ENCODE measurements around the gene NTF3.

Gene NTF3

DNA sequence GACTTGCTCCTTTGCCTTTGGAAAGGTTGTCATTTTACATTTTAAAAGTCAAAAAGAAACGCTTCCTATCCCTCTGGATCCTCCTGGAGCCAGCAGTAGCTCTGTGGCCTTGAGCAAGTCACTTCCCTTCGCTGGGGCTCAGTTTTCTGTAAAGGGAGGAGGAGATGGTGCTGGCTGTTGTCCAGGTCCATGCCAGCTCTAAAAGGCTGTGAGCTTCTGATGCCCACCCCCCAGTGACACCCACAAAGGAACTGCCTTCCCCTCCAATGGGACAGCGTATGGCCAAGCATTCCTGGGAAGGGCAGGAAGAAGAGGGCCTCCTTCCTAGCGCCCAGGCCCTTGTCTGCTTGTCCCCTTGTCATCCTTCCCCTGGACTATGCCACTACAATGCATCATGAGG lies 81.5 kb downstream of the NTF3 start:
- no peak for TF ChIP-seq CTCF (IDR thresholded peaks at IDR 0.05; ENCODE audit: low read length, missing control alignments)
- H3K4me3 ChIP-seq (replicated peaks; ENCODE audit: low read depth, low read length), result no peak overlapping the region
- DNase-seq (ENCODE audit: low read depth), result no peak

- no peak for TF ChIP-seq CTCF (IDR thresholded peaks at IDR 0.05; ENCODE audit: low read length, missing control alignments)
- DNase-seq (ENCODE audit: low read depth), result no peak
- H3K4me3 ChIP-seq (replicated peaks; ENCODE audit: low read depth, low read length), result no peak overlapping the region
Observed at GRCh38 chr12:5514016-5514415, 82.1 kb downstream of the NTF3 start.

GRCh38 chr12:5514545-5514944 lies 82.6 kb downstream of the NTF3 start:
- DNase-seq (ENCODE audit: low read depth), result no peak
- no peak overlapping the region for H3K4me3 ChIP-seq (replicated peaks; ENCODE audit: low read depth, low read length)
- no peak for TF ChIP-seq CTCF (IDR thresholded peaks at IDR 0.05; ENCODE audit: low read length, missing control alignments)

GRCh38 chr12:5515458-5515857 lies 83.5 kb downstream of the NTF3 start:
- H3K4me3 ChIP-seq (replicated peaks; ENCODE audit: low read depth, low read length), result no peak overlapping the region
- TF ChIP-seq CTCF (IDR thresholded peaks at IDR 0.05; ENCODE audit: low read length, missing control alignments), result no peak
- DNase-seq (ENCODE audit: low read depth), result no peak

DNA sequence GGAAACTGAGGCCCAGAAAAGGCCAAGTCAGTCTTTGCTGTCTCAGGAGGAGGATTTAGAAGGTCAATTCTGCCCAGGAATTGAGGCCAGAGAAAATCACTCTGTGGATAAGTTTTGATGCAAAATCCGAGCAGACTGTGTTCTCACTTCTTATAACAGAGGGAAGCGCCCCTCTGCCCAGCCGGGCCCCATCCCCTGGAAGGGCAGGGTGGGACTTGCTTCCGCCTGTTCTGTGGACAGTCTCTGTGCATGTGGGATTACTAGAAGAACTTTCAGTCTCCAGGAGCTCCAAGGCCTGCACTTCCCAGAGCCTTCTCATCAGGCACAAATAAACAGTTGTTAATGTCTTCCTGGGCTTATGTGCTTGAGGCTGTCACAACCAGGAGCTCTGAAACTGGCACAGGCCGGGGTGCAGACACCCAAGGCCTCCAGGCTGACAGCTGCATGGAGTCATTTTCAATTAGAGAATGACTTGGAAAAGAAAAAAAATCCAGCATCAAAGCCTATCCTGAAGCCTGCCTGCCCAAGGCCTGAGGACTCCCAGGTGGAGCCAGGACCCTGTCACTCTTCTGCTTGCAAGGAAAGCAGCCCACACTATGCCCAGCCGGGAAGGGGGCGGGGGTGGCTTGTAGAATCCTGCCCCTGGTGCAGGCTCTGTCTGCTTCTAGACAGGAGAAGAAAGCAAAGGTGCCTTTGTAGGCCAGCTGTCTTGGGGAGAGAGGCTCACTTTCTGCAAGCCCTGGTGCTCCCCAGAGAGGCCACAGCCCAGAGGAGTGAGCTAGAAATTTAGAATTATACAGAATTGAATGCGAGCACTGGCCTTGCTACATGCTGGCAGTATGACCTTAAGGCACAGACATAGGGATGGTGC lies 84.7 kb downstream of the NTF3 start:
- no peak for TF ChIP-seq CTCF (IDR thresholded peaks at IDR 0.05; ENCODE audit: low read length, missing control alignments)
- no peak overlapping the region for H3K4me3 ChIP-seq (replicated peaks; ENCODE audit: low read depth, low read length)
- DNase-seq (ENCODE audit: low read depth), result no peak

DNA sequence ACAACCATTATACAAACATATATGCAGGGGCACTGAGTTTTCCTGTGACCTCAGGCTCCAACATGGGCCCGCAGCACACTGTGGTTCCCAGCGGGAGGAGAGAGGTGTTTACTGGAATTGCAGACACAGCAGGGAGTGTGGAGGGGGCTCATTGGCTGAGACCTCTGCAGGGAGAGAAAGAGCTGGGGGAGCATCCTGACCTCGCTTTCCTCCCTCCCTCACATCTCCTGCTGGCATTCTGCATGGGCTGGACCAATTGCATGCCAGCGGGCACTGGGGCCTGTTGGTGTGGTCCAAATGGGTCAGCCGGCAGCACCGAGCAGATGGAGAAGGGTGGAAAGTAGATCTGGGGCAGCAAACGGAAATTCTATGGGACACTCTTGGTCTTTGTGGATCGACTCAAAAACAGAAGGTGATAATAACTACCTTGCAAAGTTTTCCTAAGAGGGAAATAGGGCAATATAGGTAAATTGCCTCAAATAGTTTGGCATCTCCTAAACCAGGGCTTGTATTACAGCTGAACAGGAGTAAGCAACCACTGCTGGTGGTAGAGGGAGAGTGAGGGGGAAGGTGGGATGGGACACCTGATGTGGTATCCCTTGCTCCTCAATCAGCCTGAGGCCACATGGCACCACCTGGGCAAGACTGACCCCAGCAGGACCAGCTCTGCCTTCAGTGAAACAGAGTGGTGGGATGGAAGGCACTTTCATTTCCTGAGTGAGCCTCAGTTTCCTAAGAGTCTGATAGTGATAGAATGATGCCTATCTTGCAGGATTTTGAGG lies 86.9 kb downstream of the NTF3 start:
- no peak for TF ChIP-seq CTCF (IDR thresholded peaks at IDR 0.05; ENCODE audit: low read length, missing control alignments)

More for the DNA sequence above, 86.9 kb downstream of the NTF3 start:
- no peak overlapping the region for H3K4me3 ChIP-seq (replicated peaks; ENCODE audit: low read depth, low read length)
- DNase-seq (ENCODE audit: low read depth), result no peak
